GM18499 (cell line): ENCODE measurements around the gene MAGOH.

Experiments
- ATAC-seq: cut with Tn5 transposase; IDR thresholded peaks from one replicate; pipeline ENCODE4 v1.9.1; 2021; ENCODE audit warnings: moderate number of reproducible peaks; ENCODE audit not compliant: insufficient read depth, unreplicated experiment

The MAGOH gene

GRCh38 chr1:53271446-53272090 is 33.2 kb upstream of the MAGOH start:
- ATAC-seq, result no peak

GRCh38 chr1:53270873-53271272 is 32.6 kb upstream of the MAGOH start:
- ATAC-seq, result no peak

- no peak for ATAC-seq
These were observed 31.8 kb upstream of the MAGOH start for GRCh38 chr1:53270107-53270506.

DNA sequence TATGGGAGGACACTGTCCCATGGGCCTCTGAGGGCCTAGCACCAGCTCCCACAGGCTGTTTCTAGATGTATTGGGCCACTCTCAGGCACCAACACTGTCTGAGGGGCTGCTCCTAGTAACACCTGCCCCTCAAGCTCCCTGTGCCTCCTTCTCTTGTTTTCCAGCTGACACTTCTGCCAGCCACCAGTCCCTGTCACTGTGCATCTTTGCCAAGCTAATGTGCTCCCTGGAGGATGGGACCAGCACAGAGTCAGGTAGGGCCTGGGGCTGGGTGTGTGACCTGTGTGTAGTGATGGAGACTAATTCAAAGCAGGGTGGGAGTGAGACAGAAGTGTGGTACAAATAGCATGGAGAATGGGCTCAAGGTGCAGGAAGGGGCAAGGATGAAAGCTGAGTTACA is 29.4 kb upstream of the MAGOH start:
- no peak for ATAC-seq

DNA sequence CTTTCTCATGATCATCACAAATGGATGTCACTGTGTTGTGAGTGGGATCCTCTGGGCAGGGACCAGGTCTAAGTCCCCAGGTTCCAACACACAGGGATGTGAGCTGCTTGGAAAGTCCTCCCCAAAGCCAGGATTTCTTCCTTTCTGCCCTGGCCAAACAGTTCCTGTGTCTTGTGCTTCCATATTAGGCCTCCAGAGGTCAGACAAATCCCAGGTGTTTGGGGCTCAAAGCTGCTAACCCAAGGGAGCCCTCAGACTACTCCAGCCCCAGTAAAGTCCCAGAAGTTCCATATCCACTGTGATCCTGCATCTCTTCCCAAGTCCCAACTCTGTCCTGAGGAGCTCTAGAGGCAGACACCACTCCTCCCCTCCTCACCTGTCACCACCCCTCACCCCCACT is 27.7 kb upstream of the MAGOH start:
- ATAC-seq, result no peak

GRCh38 chr1:53265581-53265980 is 27.3 kb upstream of the MAGOH start:
- no peak for ATAC-seq

- ATAC-seq, result no peak
These were observed 25.7 kb upstream of the MAGOH start for GRCh38 chr1:53264048-53264447.

- ATAC-seq, result no peak
These were observed 23.7 kb upstream of the MAGOH start for GRCh38 chr1:53262000-53262399.

DNA sequence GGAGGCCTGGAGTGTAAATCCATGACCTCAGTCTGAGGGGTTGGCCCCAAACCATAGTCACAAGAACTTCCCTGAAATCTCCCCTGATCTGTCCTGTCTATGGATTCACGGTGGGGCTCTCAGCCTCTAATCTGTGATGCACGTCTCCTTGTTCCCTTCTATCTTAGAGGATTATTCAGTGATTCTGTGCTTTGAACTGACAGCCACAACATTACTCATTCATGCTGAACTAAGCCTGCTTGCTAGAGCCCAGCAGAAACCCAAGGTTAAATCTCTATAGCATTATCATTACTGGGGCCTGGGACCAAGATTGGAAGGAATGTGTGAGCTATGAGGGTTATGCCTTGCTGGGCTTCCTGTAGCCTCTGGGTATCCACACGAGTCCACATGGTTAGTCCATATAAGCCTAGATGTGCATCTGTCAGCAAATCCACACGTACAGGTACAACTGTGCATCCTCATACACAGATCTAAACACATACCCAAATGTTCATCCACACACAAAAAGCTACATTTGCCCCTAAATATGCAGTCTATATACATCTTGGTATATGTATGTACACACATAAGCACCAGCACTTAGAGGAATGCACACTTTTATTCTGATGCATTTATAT is 22.4 kb upstream of the MAGOH start:
- no peak for ATAC-seq

- ATAC-seq, result no peak
These were observed 21.6 kb upstream of the MAGOH start for GRCh38 chr1:53259932-53260331.

- no peak for ATAC-seq
These were observed 19.9 kb upstream of the MAGOH start for GRCh38 chr1:53258216-53258615.

GRCh38 chr1:53257454-53258081 is 19.2 kb upstream of the MAGOH start:
- ATAC-seq, result no peak

GRCh38 chr1:53256511-53257453 is 18.5 kb upstream of the MAGOH start:
- ATAC-seq, result no peak

DNA sequence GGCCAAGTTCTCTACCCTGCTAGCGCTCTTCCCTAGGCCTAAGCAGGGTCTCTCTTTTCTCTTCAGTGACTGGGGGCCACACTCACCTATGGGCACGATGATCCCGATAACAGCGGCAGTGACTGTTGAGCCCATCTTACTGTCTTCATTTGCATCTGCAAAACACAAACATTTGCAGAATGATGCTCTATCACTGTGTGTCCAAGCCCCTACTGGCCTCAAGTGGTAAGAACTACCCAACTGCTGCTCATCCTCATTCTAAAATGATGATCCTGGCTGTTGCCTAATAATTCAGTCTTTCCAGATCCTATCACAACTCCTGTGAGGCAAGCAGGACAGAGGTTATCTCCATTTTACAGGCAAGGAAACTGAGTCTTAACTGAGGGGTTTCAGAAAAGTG is 16.7 kb upstream of the MAGOH start:
- no peak for ATAC-seq

GRCh38 chr1:53254011-53254640 is 15.8 kb upstream of the MAGOH start:
- no peak for ATAC-seq

DNA sequence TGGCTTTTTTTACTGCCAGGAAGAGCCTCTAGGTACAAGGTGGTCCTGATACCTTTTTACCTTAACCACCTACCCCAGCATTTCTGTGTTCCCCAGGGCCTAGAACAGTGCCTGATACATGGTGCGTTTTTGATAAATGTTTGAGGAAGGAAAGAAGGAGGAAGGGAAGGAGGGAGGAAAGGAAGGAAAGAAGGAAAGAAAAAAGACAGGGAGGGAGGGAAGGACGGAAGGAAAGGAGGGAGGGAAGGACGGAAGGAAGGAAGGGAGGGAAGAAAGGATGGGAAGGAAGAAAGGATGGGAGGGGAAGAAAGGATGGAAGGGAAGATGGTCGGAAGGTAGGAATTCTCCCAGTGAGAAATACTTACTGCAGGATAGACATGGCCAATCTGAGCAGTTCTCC is 12.0 kb upstream of the MAGOH start:
- ATAC-seq, result no peak

DNA sequence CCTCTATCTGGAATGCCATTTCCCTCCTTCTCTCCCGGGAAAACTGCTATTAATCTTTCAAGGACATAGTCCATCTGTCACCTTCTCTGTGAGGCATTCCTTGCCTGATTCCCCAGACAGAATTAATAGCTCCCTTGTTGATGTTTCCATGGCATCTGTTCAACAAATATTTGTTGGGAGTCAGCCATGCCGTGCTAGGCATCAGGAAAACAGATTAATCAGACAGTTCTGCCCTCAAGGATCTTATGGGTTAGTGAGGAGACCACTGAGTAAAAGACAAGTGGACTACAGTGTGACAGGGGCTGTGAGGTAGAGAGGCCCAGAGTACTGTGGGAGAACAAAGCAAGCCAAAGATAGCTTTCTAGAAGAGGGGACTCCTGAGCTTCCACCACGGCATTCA is 11.4 kb upstream of the MAGOH start:
- no peak for ATAC-seq

- no peak for ATAC-seq
These were observed 8.2 kb upstream of the MAGOH start for GRCh38 chr1:53246261-53247134.

GRCh38 chr1:53244141-53244540 is 5.8 kb upstream of the MAGOH start:
- ATAC-seq, result no peak
